HepG2 (cell line): Measurements from ENCODE around the gene SLC8A2.

ENCODE experiments used
- CEBPB ChIP-seq: IDR thresholded peaks from 2 replicates; pipeline ENCODE4 v1.6.1; 2011; ENCODE audit warnings: low read depth, low read length, improper control_type of control experiment, borderline replicate concordance
- CTCF ChIP-seq: sonication (generic); formaldehyde crosslinking; IDR thresholded peaks from 2 replicates; pipeline ENCODE4 v1.5.0; 2020; ENCODE audit warnings: mild to moderate bottlenecking, missing genetic modification reagents, moderate library complexity
- MATR3 ChIP-seq: sonication (generic); formaldehyde crosslinking; IDR thresholded peaks from 2 replicates; pipeline ENCODE4 v1.4.0; 2020; ENCODE audit warnings: missing genetic modification reagents
- POLR2A ChIP-seq, 2 experiments: IDR thresholded peaks; 2 replicates each; pipeline ENCODE4 v1.6.1; 2011; ENCODE audit warnings: low read depth in 2 of 2, low read length in 2 of 2, mild to moderate bottlenecking in 1 of 2, moderate library complexity in 1 of 2; ENCODE audit not compliant: insufficient read depth in 1 of 2
- STAG1 ChIP-seq: sonication (generic); formaldehyde crosslinking; IDR thresholded peaks from 2 replicates; pipeline ENCODE4 v1.4.0; 2020; ENCODE audit warnings: missing genetic modification reagents
- ZBTB34 ChIP-seq: sonication (generic); formaldehyde crosslinking; IDR thresholded peaks from 2 replicates; pipeline ENCODE4 v1.8.0; 2022; ENCODE audit warnings: mild to moderate bottlenecking, missing genetic modification reagents
- ZNF557 ChIP-seq: sonication (generic); formaldehyde crosslinking; IDR thresholded peaks from 2 replicates; pipeline ENCODE4 v1.4.0; 2020; ENCODE audit warnings: missing genetic modification reagents
- ZNF564 ChIP-seq: sonication (generic); formaldehyde crosslinking; IDR thresholded peaks from 2 replicates; pipeline ENCODE4 v1.8.1; 2023; ENCODE audit warnings: mild to moderate bottlenecking, missing genetic modification reagents
- ZNF614 ChIP-seq: IDR thresholded peaks from 2 replicates; pipeline ENCODE4 v1.6.1; 2018; ENCODE audit warnings: missing biosample characterization, missing genetic modification reagents, inconsistent platforms, borderline replicate concordance
- ZNF747 ChIP-seq: sonication (generic); formaldehyde crosslinking; IDR thresholded peaks from 2 replicates; pipeline ENCODE4 v1.8.1; 2023; ENCODE audit warnings: missing genetic modification reagents, mild to moderate bottlenecking, borderline replicate concordance
- TF ChIP-seq, protein P1 (sequence below): sonication (generic); formaldehyde crosslinking; IDR thresholded peaks from one replicate; pipeline ENCODE4 v1.5.1; 2020; ENCODE audit warnings: mild to moderate bottlenecking, missing genetic modification reagents; ENCODE audit errors: not compliant biosample characterization

GRCh38 chr19:47473336-47473735, 1.6 kb upstream of the SLC8A2 start:
- TF ChIP-seq POLR2A (IDR thresholded peaks at IDR 0.05; ENCODE audit: insufficient read depth in 1 of 2, low read depth in 2 of 2, low read length in 2 of 2) (no peak), CTCF (CRISPR knock-in tag) (no peak), MATR3 (CRISPR knock-in tag) (no peak), ZNF557 (CRISPR knock-in tag) (no peak), ZBTB34 (CRISPR knock-in tag) (no peak), ZNF614 (CRISPR knock-in tag) (no peak), CEBPB (no peak), STAG1 (CRISPR knock-in tag) (no peak), ZNF747 (CRISPR knock-in tag) (no peak), ZNF564 (CRISPR knock-in tag) (no peak)
- TF ChIP-seq, protein P1, sequence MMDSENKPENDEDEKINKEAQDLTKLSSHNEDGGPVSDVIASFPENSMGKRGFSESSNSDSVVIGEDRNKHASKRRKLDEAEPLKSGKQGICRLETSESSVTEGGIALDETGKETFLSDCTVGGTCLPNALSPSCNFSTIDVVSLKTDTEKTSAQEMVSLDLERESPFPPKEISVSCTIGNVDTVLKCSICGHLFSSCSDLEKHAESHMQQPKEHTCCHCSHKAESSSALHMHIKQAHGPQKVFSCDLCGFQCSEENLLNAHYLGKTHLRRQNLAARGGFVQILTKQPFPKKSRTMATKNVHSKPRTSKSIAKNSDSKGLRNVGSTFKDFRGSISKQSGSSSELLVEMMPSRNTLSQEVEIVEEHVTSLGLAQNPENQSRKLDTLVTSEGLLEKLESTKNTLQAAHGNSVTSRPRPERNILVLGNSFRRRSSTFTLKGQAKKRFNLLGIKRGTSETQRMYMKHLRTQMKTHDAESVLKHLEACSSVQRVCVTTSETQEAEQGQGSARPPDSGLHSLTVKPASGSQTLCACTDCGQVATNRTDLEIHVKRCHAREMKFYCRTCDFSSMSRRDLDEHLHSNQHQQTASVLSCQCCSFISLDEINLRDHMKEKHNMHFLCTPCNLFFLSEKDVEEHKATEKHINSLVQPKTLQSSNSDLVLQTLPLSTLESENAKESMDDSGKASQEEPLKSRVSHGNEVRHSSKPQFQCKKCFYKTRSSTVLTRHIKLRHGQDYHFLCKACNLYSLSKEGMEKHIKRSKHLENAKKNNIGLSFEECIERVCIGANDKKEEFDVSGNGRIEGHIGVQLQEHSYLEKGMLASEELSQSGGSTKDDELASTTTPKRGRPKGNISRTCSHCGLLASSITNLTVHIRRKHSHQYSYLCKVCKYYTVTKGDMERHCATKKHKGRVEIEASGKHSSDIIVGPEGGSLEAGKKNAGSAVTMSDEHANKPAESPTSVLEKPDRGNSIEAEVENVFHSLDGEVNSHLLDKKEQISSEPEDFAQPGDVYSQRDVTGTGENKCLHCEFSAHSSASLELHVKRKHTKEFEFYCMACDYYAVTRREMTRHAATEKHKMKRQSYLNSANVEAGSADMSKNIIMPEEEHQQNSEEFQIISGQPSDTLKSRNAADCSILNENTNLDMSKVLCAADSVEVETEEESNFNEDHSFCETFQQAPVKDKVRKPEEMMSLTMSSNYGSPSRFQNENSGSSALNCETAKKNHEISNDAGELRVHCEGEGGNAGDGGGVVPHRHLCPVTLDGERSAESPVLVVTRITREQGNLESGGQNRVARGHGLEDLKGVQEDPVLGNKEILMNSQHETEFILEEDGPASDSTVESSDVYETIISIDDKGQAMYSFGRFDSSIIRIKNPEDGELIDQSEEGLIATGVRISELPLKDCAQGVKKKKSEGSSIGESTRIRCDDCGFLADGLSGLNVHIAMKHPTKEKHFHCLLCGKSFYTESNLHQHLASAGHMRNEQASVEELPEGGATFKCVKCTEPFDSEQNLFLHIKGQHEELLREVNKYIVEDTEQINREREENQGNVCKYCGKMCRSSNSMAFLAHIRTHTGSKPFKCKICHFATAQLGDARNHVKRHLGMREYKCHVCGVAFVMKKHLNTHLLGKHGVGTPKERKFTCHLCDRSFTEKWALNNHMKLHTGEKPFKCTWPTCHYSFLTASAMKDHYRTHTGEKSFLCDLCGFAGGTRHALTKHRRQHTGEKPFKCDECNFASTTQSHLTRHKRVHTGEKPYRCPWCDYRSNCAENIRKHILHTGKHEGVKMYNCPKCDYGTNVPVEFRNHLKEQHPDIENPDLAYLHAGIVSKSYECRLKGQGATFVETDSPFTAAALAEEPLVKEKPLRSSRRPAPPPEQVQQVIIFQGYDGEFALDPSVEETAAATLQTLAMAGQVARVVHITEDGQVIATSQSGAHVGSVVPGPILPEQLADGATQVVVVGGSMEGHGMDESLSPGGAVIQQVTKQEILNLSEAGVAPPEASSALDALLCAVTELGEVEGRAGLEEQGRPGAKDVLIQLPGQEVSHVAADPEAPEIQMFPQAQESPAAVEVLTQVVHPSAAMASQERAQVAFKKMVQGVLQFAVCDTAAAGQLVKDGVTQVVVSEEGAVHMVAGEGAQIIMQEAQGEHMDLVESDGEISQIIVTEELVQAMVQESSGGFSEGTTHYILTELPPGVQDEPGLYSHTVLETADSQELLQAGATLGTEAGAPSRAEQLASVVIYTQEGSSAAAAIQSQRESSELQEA = no peak
